SW480 (cell line): Measurements from ENCODE around the gene RER1.
"Not testable (repeated sequence)": the region's sequence is repeated elsewhere in the genome, so short reads cannot be mapped to it uniquely, and the experiment has no call there.

Source experiments
- DNase-seq: peaks from one replicate; pipeline ENCODE4 v3.0.0-alpha.2; 2016; ENCODE audit warnings: low spot score

The RER1 gene

GRCh38 chr1:2427976-2428375 lies 36.3 kb downstream of the RER1 start:
- DNase-seq, result no peak

GRCh38 chr1:2428490-2428889 lies 36.8 kb downstream of the RER1 start:
- no peak for DNase-seq

- DNase-seq, result no peak
Observed at GRCh38 chr1:2429780-2430591, 38.3 kb downstream of the RER1 start.

GRCh38 chr1:2430592-2430973 lies 38.9 kb downstream of the RER1 start:
- DNase-seq, result no peak

GRCh38 chr1:2431103-2431502 lies 39.5 kb downstream of the RER1 start:
- no peak for DNase-seq

- DNase-seq, result no peak
Observed at GRCh38 chr1:2431518-2431917, 39.9 kb downstream of the RER1 start.

- no peak for DNase-seq
Observed at GRCh38 chr1:2432441-2432844, 40.8 kb downstream of the RER1 start.

GRCh38 chr1:2433196-2433595 lies 41.6 kb downstream of the RER1 start:
- no peak for DNase-seq

- no peak for DNase-seq
Observed at GRCh38 chr1:2433936-2434655, 42.5 kb downstream of the RER1 start.

GRCh38 chr1:2435091-2435490 lies 43.5 kb downstream of the RER1 start:
- DNase-seq, result no peak

GRCh38 chr1:2435746-2436355 lies 44.2 kb downstream of the RER1 start:
- no peak for DNase-seq

GRCh38 chr1:2436876-2437275 lies 45.2 kb downstream of the RER1 start:
- no peak for DNase-seq

GRCh38 chr1:2437617-2438016 lies 46.0 kb downstream of the RER1 start:
- no peak for DNase-seq

GRCh38 chr1:2438038-2438437 lies 46.4 kb downstream of the RER1 start:
- DNase-seq, result no peak

- DNase-seq, result no peak
Observed at GRCh38 chr1:2438641-2439040, 47.0 kb downstream of the RER1 start.

GRCh38 chr1:2439369-2439768 lies 47.7 kb downstream of the RER1 start:
- DNase-seq, result no peak

GRCh38 chr1:2440346-2440745 lies 48.7 kb downstream of the RER1 start:
- not testable (repeated sequence) for DNase-seq

- no peak for DNase-seq
Observed at GRCh38 chr1:2441746-2442145, 50.1 kb downstream of the RER1 start.

GRCh38 chr1:2442661-2443060 lies 51.0 kb downstream of the RER1 start:
- DNase-seq, result no peak

- no peak for DNase-seq
Observed at GRCh38 chr1:2443277-2444137, 51.9 kb downstream of the RER1 start.

GRCh38 chr1:2444138-2444591 lies 52.5 kb downstream of the RER1 start:
- no peak for DNase-seq

- no peak for DNase-seq
Observed at GRCh38 chr1:2445162-2445822, 53.7 kb downstream of the RER1 start.
